HG03432 (cell line): ENCODE results near the gene MREG.
"Not testable (repeated sequence)": the region's sequence is repeated elsewhere in the genome, so short reads cannot be mapped to it uniquely, and the experiment has no call there.

Experiments used
- ATAC-seq: cut with Tn5 transposase; IDR thresholded peaks from one replicate; pipeline ENCODE4 v1.9.1; 2021; ENCODE audit warnings: mild to moderate bottlenecking, moderate library complexity; ENCODE audit not compliant: unreplicated experiment

Gene MREG

GRCh38 chr2:215965532-215966165 is 47.7 kb downstream of the MREG start:
- ATAC-seq = no peak

DNA sequence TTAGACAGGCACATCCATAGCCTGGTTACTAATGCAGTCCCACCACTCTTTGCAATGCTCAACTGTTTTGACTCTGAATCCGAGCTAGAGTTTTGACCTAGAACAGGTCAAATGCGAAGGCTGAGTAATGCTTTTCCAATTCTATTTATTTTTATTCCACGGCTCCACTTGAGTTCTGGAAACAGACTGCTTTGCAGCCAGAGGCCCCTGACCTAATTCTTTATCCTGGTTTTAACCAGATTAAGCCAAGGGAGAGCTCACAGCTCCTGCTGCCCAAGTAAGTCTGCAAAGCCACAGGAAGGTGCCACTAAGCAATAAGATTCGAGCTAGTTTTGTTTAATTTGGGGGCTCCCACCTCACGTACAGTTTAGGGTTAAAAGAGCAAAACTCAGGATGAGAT is 51.4 kb downstream of the MREG start:
- ATAC-seq = no peak

GRCh38 chr2:215958257-215958656 is 55.1 kb downstream of the MREG start:
- ATAC-seq = no peak

DNA sequence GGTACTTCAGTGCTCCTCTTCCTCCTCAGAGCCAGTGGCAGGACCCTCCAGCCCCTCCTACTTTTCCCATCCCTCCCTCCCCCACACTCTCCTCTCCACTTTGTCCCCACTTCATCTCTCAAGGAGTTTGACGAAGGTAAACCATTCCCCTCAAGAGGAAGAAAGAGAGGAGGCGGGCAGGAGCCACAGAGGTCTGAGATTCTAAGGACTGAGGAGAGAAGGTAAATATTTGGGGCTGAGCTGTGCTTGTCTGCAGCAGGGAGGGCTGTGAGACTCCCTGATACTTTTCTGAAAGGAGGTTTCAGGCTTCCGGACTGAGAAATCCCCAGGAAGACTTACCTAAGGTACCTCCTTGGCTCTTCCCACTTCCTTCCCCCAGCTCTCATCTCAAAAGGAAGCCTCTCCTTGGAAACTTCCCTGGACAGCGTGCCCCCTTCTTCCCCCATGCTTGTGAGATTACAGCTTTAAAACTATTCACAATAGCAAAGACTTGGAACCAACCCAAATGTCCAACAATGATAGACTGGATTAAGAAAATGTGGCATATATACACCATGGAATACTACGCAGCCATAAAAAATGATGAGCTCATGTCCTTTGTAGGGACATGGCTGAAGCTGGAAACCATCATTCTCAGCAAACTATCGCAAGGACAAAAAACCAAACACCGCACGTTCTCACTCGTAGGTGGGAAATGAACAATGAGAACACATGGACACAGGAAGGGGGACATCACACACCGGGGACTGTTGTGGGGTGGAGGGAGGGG is 55.8 kb downstream of the MREG start:
- ATAC-seq = not testable (repeated sequence)

GRCh38 chr2:215952860-215953637 is 60.3 kb downstream of the MREG start:
- no peak for ATAC-seq

GRCh38 chr2:215951558-215951957 is 61.8 kb downstream of the MREG start:
- ATAC-seq = no peak

DNA sequence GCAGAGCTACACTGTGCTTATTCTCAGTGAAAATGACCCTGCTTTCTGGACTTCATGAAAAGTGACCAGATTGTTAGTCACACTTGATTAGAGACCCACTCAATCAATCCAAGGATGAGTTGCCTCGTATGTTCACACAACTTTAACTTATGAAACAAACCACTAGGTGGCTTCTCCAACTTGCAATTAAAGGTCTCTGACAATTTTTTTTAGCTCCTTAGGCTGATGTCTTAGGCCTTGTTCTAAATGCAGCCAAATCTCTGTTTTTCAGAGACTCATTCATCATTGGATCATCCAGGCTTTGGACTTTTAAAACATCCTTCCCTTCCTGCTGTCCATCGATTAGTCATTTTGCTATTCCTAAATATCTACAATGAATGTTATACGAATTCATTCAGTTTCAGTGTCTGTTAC is 63.4 kb downstream of the MREG start:
- peak; percentile 91 for ATAC-seq

- no peak for ATAC-seq
These were observed 65.3 kb downstream of the MREG start for GRCh38 chr2:215948051-215948450.

- ATAC-seq = no peak
These were observed 66.8 kb downstream of the MREG start for GRCh38 chr2:215946586-215946985.

- ATAC-seq = no peak
These were observed 71.2 kb downstream of the MREG start for GRCh38 chr2:215942194-215942593.

- no peak for ATAC-seq
These were observed 71.6 kb downstream of the MREG start for GRCh38 chr2:215941726-215942125.

- ATAC-seq = no peak
These were observed 72.6 kb downstream of the MREG start for GRCh38 chr2:215940645-215941184.

GRCh38 chr2:215937190-215937589 is 76.2 kb downstream of the MREG start:
- no peak for ATAC-seq

DNA sequence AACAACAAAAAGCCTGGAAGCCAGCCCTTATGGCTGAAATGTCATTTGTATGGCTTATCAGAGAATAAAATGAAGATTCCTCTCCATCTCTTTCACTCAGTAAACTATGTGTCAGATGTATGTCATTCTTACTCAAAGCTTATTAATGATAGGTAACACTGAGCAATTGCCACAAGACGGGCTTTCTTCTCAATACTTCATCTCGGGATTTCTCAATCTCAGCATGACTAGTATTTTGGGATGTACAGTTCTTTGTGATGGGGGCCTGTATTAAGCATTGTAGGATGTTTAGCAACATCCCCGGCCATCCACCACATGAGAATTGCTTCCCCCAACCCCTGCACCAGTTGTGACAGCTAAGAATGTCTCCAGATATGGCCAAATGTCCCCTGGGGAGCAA is 80.2 kb downstream of the MREG start:
- no peak for ATAC-seq

DNA sequence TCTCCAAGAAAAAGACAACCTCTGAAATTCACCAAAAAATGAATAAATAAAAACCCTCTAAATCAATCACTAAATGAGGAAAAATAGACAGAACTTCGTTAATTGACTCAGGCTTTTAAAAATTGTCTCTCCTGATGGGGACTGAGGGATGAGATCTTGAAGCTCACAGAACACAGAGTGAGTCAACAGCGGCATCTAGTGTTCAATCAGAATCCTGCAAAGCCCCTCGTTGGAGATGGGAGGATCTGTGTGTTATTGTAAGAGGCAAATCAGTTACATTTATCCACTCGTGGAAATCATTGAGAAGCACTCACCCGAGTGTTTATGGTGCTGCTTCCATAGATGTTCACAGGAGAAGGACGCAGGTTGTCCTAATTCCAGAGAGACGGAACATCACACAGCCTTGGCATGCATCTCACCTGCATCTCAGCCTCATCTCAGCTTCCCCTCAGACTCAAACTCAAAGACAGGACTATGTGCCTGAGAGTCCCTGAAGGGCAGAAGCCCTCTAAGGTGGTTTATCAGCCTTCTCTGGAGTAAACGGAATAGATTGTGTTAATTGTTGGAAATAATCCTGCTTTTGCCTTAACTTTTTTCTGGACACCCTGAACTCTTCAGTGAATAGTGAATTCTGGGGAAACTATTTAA is 82.0 kb downstream of the MREG start:
- peak; percentile 90 for ATAC-seq

GRCh38 chr2:215930505-215931253 is 82.7 kb downstream of the MREG start:
- ATAC-seq = no peak

- peak; percentile 67 for ATAC-seq
These were observed 83.6 kb downstream of the MREG start for GRCh38 chr2:215929602-215930335.

DNA sequence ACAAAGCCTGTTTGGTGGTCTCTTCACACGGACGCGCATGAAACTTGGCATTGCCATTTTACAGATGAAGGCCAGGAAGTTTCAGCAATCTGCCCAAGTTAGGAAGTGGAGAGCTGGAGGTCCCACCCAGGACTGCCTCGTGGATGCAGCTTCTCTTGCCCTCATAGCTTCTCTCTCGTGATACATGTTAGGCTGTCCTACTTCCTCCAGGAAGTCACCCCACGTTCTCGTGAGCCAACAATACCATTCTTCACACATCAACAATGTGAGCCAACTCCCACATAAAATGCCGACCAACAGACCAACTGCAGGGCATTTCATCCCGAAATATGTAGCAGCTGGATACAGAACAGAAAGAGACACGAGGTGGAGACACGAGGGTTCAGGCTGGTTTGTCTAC is 85.3 kb downstream of the MREG start:
- ATAC-seq = no peak

- not testable (repeated sequence) for ATAC-seq
These were observed 86.4 kb downstream of the MREG start for GRCh38 chr2:215926992-215927391.

DNA sequence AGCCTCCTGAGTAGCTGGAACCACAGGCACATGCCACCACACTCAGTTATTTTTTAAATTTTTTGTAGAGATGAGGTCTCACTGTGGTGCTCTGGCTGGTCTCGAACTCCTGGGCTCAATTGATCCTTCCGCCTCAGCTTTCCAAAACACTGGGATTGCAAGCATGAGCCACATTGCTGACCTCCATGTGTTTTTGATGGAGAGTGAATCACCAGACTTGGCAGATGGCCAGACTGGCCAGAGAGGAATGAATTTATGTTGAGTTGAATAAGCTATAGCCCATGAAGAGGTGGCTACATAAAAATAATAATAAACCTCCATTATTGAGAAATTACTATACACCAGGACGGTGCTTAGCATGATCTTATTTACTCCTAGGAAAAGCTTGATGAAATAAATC is 91.5 kb downstream of the MREG start:
- ATAC-seq = no peak
